SK-N-SH (cell line): ENCODE data around the gene CREBRF.
"Not testable (repeated sequence)": the region's sequence is repeated elsewhere in the genome, so short reads cannot be mapped to it uniquely, and the experiment has no call there.

ENCODE experiments used
- CHD2 ChIP-seq: fragments of 150-350 bp; IDR thresholded peaks from 2 replicates; pipeline ENCODE4 v1.6.1; 2018; ENCODE audit warnings: low read length; ENCODE audit not compliant: partially characterized antibody
- FOSL2 ChIP-seq: IDR thresholded peaks from 2 replicates; pipeline ENCODE4 v1.4.0; 2012; ENCODE audit warnings: low read depth, mild to moderate bottlenecking, moderate library complexity, borderline replicate concordance
- FOXJ3 ChIP-seq: sonication (generic); formaldehyde crosslinking; IDR thresholded peaks from 2 replicates; pipeline ENCODE4 v1.5.1; 2020; ENCODE audit warnings: mild to moderate bottlenecking, missing genetic modification reagents
- GABPA ChIP-seq: IDR thresholded peaks from 2 replicates; pipeline ENCODE4 v1.4.0; 2012; ENCODE audit warnings: low read depth, mild to moderate bottlenecking
- POLR2AphosphoS5 ChIP-seq: IDR thresholded peaks from 2 replicates; pipeline ENCODE4 v1.6.1; 2012; ENCODE audit warnings: low read depth, low read length
- TF ChIP-seq, protein P1 (sequence below): IDR thresholded peaks from 2 replicates; pipeline ENCODE4 v1.4.0; 2012; ENCODE audit warnings: low read depth
- TF ChIP-seq, protein P2 (sequence below): fragments of 200-600 bp; sonication (generic); IDR thresholded peaks from 2 replicates; pipeline ENCODE4 v1.6.1; 2017; ENCODE audit warnings: antibody characterized with exemption, mild to moderate bottlenecking, moderate library complexity
- TF ChIP-seq, protein P3 (sequence below): IDR thresholded peaks from 2 replicates; pipeline ENCODE4 v1.4.0; 2012; ENCODE audit warnings: low read depth, borderline replicate concordance

DNA sequence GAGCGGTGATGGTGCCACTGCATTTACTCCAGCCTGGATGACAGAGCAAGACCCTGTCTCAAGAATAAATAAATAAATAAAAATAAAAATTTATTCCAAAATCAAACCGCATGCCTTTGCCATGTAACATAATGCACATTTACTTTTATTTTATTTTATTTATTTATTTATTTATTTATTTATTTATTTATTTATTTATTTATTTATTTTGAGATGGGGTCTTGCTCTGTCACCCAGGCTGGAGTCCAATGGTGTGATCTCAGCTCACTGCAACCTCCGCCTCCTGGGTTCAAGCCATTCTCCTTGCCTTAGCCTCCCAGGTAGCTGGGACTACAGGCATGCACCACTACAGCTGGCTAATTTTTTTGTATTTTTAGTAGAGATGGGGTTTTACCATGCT, 24.1 kb upstream of the CREBRF start:
- TF ChIP-seq, protein P1, sequence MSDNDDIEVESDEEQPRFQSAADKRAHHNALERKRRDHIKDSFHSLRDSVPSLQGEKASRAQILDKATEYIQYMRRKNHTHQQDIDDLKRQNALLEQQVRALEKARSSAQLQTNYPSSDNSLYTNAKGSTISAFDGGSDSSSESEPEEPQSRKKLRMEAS = not testable (repeated sequence)
- TF ChIP-seq, protein P2, sequence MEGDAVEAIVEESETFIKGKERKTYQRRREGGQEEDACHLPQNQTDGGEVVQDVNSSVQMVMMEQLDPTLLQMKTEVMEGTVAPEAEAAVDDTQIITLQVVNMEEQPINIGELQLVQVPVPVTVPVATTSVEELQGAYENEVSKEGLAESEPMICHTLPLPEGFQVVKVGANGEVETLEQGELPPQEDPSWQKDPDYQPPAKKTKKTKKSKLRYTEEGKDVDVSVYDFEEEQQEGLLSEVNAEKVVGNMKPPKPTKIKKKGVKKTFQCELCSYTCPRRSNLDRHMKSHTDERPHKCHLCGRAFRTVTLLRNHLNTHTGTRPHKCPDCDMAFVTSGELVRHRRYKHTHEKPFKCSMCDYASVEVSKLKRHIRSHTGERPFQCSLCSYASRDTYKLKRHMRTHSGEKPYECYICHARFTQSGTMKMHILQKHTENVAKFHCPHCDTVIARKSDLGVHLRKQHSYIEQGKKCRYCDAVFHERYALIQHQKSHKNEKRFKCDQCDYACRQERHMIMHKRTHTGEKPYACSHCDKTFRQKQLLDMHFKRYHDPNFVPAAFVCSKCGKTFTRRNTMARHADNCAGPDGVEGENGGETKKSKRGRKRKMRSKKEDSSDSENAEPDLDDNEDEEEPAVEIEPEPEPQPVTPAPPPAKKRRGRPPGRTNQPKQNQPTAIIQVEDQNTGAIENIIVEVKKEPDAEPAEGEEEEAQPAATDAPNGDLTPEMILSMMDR = not testable (repeated sequence)
- TF ChIP-seq CHD2; GABPA; FOXJ3 (CRISPR knock-in tag); POLR2AphosphoS5; FOSL2: not testable (repeated sequence)
- TF ChIP-seq, protein P3, sequence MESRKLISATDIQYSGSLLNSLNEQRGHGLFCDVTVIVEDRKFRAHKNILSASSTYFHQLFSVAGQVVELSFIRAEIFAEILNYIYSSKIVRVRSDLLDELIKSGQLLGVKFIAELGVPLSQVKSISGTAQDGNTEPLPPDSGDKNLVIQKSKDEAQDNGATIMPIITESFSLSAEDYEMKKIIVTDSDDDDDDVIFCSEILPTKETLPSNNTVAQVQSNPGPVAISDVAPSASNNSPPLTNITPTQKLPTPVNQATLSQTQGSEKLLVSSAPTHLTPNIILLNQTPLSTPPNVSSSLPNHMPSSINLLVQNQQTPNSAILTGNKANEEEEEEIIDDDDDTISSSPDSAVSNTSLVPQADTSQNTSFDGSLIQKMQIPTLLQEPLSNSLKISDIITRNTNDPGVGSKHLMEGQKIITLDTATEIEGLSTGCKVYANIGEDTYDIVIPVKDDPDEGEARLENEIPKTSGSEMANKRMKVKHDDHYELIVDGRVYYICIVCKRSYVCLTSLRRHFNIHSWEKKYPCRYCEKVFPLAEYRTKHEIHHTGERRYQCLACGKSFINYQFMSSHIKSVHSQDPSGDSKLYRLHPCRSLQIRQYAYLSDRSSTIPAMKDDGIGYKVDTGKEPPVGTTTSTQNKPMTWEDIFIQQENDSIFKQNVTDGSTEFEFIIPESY = not testable (repeated sequence)
